Measurements from ENCODE around the gene PIP5K1B. TPM values are rescaled to one million over a fixed set of nuclear protein-coding genes. Genes with fewer than 3 reads are reported as not detected.

PIP5K1B gene
- total RNA-seq, 3 donors from 2014 or later = 60.0 to 122 (median 73.3) TPM

- intact Hi-C loops (cut with DNase I, micrococcal nuclease) = no loop called here
- no peaks in the 10 kb centered on the region for H3K4me1 ChIP-seq (ENCODE audit: low read depth)
- DNase-seq (no peak), ATAC-seq (no peak)
- H3K4me3 ChIP-seq = no peak overlapping the region
- H3K9me3 ChIP-seq = no peaks in the 10 kb centered on the region
- TF ChIP-seq, protein P1, sequence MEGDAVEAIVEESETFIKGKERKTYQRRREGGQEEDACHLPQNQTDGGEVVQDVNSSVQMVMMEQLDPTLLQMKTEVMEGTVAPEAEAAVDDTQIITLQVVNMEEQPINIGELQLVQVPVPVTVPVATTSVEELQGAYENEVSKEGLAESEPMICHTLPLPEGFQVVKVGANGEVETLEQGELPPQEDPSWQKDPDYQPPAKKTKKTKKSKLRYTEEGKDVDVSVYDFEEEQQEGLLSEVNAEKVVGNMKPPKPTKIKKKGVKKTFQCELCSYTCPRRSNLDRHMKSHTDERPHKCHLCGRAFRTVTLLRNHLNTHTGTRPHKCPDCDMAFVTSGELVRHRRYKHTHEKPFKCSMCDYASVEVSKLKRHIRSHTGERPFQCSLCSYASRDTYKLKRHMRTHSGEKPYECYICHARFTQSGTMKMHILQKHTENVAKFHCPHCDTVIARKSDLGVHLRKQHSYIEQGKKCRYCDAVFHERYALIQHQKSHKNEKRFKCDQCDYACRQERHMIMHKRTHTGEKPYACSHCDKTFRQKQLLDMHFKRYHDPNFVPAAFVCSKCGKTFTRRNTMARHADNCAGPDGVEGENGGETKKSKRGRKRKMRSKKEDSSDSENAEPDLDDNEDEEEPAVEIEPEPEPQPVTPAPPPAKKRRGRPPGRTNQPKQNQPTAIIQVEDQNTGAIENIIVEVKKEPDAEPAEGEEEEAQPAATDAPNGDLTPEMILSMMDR (IDR thresholded peaks at IDR 0.05) = no peak
- H3K36me3 ChIP-seq (ENCODE audit: low read depth) = no peaks in the 10 kb centered on the region
Observed at GRCh38 chr9:69001921-69002320, 296.9 kb downstream of the PIP5K1B start.

- H3K9me3 ChIP-seq = no peaks in the 10 kb centered on the region
- TF ChIP-seq, protein P1 (IDR thresholded peaks at IDR 0.05) = no peak
- no peaks in the 10 kb centered on the region for H3K36me3 ChIP-seq (ENCODE audit: low read depth)
- ATAC-seq (no peak), DNase-seq (no peak)
- intact Hi-C loops (cut with DNase I, micrococcal nuclease) = no loop called here
- no peak overlapping the region for H3K4me3 ChIP-seq
- no peaks in the 10 kb centered on the region for H3K4me1 ChIP-seq (ENCODE audit: low read depth)
Observed at GRCh38 chr9:69003051-69003450, 298.0 kb downstream of the PIP5K1B start.

DNA sequence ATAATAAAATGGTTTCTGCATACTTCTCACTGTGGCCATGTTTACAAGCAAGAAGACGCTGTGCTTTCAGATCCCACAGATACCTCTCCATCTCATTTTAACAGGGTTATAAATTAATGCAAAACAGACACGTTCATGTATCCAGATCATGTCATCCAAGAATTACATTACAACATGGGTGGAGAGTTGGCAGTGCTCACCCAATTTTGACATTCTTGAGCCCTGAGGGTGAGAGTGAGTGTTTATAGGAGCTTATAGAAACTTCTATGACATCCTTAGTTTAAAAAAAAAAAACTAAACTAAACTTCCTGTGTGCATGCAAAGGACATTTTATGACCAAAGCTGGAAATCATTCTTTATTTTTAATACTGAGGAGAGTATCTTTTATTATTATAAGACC, 299.8 kb downstream of the PIP5K1B start:
- intact Hi-C loops (cut with DNase I, micrococcal nuclease) = no loop called here
- DNase-seq (no peak), ATAC-seq (no peak)
- Histone ChIP-seq H3K36me3 (ENCODE audit: low read depth) (no peaks in the 10 kb centered on the region), H3K4me1 (ENCODE audit: low read depth) (no peaks in the 10 kb centered on the region), H3K9me3 (no peaks in the 10 kb centered on the region), H3K4me3 (no peak overlapping the region)
- TF ChIP-seq, protein P1 (IDR thresholded peaks at IDR 0.05) = no peak

DNA sequence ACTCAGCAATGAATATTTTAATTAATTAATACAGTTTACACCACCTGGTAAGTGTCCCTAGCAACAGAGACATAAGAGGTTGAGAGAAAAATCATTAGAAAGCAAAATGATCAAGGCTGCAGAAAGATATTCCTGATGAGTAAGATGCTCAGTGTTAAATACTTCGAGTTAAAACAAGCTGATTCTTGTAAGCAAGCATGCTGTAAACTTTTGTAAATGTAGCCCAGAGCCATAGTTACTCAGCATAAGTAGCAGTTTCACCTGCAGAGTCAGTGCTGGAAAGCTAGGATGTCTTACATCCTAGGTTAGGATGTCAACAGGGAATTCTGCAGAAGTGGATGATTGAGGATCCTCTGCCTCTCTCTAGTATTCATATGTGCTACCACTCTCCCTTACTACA, 304.7 kb downstream of the PIP5K1B start:
- intact Hi-C loops (cut with DNase I, micrococcal nuclease) = no loop called here
- Histone ChIP-seq H3K9me3 (no peaks in the 10 kb centered on the region), H3K4me3 (no peak overlapping the region), H3K36me3 (ENCODE audit: low read depth) (no peaks in the 10 kb centered on the region), H3K4me1 (ENCODE audit: low read depth) (no peaks in the 10 kb centered on the region)
- TF ChIP-seq, protein P1 (IDR thresholded peaks at IDR 0.05) = no peak
- DNase-seq = no peak
- no peak for ATAC-seq

- H3K9me3 ChIP-seq = no peaks in the 10 kb centered on the region
- no peaks in the 10 kb centered on the region for H3K36me3 ChIP-seq (ENCODE audit: low read depth)
- H3K4me1 ChIP-seq (ENCODE audit: low read depth) = no peaks in the 10 kb centered on the region
- ATAC-seq = no peak
- TF ChIP-seq, protein P1 (IDR thresholded peaks at IDR 0.05) = no peak
- intact Hi-C loops (cut with DNase I, micrococcal nuclease) = no loop called here
- H3K4me3 ChIP-seq = no peak overlapping the region
- DNase-seq = no peak
Observed at GRCh38 chr9:69012696-69013381, 307.8 kb downstream of the PIP5K1B start.

DNA sequence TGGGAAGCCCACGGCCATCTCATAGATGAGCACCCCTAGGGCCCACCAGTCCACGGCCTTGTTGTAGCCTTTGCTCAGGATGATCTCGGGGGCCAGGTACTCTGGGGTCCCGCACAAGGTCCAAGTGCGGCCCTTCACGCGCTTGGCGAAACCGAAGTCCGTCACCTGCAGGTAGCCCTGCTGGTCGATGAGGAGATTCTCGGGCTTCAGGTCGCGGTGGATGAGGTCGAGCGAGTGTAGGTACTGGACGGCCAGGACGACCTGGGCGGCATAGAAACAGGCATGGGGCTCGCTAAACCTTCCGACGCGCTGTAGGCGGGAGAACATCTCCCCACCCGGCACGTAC, 308.3 kb downstream of the PIP5K1B start:
- TF ChIP-seq, protein P1 (IDR thresholded peaks at IDR 0.05) = no peak
- ATAC-seq (no peak), DNase-seq (no peak)
- no peaks in the 10 kb centered on the region for H3K36me3 ChIP-seq (ENCODE audit: low read depth)
- H3K4me3 ChIP-seq = no peak overlapping the region
- H3K9me3 ChIP-seq = no peaks in the 10 kb centered on the region
- intact Hi-C loops (cut with DNase I, micrococcal nuclease) = no loop called here
- no peaks in the 10 kb centered on the region for H3K4me1 ChIP-seq (ENCODE audit: low read depth)
